ENCODE results near the gene HCRTR1. TPM values are rescaled to one million over a fixed set of nuclear protein-coding genes. Genes with fewer than 3 reads are reported as not detected.

HCRTR1 gene
- total RNA-seq, 2 donors from 2014 or later = 0.43 TPM; not detected in 1

- Histone ChIP-seq H3K27me3 (no peaks in the 10 kb centered on the region), H3K4me3 (peak overlapping the region; percentile 17 to 64), H3K4me1 (peaks cover 0 to 57% of the 10 kb centered on the region in 2 donors), H3K36me3 (peaks cover 14% of the 10 kb centered on the region), H3K27ac (peak overlapping the region; percentile 85 to 96), H3K9me3 (no peaks in the 10 kb centered on the region)
- peak; percentile 58 for DNase-seq (ENCODE audit: low spot score)
- TF ChIP-seq, protein P1, sequence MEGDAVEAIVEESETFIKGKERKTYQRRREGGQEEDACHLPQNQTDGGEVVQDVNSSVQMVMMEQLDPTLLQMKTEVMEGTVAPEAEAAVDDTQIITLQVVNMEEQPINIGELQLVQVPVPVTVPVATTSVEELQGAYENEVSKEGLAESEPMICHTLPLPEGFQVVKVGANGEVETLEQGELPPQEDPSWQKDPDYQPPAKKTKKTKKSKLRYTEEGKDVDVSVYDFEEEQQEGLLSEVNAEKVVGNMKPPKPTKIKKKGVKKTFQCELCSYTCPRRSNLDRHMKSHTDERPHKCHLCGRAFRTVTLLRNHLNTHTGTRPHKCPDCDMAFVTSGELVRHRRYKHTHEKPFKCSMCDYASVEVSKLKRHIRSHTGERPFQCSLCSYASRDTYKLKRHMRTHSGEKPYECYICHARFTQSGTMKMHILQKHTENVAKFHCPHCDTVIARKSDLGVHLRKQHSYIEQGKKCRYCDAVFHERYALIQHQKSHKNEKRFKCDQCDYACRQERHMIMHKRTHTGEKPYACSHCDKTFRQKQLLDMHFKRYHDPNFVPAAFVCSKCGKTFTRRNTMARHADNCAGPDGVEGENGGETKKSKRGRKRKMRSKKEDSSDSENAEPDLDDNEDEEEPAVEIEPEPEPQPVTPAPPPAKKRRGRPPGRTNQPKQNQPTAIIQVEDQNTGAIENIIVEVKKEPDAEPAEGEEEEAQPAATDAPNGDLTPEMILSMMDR (IDR thresholded peaks at IDR 0.05) = no peak
Measured at GRCh38 chr1:31575369-31576140, 41.9 kb upstream of the HCRTR1 start.

DNA sequence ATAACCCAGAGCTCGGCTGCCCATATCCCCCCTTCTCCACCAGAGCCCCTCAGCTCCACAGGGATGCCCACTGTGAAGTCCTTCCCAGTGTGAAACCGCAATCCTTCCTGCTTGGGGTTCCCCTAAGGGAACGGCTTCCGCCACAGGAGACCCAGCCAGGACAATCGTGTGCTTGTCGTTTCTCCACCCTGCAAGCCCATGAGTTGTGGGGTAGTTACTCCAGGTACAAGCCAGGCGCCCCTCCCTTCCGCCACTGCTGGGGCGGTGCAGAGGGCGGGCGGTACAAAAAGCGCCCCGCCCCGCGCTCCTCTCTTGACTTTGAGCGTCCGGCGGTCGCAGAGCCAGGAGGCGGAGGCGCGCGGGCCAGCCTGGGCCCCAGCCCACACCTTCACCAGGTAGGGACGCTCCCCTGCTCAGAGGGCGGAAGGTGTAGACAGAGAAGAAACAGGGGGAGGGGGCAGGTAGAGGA, 41.3 kb upstream of the HCRTR1 start, which contains the start of gene TINAGL1:
TINAGL1 (plus strand) TSS at position 315 of the 469 bp plus-strand sequence. CDS start 634 bp downstream, outside the sequence.
- Histone ChIP-seq H3K27me3 (no peaks in the 10 kb centered on the region), H3K4me1 (peaks cover 0 to 64% of the 10 kb centered on the region in 2 donors), H3K4me3 (peak within 1 kb of the TSS; percentile 64 to 85), H3K9me3 (no peaks in the 10 kb centered on the region), H3K36me3 (peaks cover 14% of the 10 kb centered on the region), H3K27ac (peak within 1 kb of the TSS; percentile 85 to 96)
- peak; percentile 64 for DNase-seq (ENCODE audit: low spot score)
- TF ChIP-seq, protein P1 (IDR thresholded peaks at IDR 0.05) = no peak

DNA sequence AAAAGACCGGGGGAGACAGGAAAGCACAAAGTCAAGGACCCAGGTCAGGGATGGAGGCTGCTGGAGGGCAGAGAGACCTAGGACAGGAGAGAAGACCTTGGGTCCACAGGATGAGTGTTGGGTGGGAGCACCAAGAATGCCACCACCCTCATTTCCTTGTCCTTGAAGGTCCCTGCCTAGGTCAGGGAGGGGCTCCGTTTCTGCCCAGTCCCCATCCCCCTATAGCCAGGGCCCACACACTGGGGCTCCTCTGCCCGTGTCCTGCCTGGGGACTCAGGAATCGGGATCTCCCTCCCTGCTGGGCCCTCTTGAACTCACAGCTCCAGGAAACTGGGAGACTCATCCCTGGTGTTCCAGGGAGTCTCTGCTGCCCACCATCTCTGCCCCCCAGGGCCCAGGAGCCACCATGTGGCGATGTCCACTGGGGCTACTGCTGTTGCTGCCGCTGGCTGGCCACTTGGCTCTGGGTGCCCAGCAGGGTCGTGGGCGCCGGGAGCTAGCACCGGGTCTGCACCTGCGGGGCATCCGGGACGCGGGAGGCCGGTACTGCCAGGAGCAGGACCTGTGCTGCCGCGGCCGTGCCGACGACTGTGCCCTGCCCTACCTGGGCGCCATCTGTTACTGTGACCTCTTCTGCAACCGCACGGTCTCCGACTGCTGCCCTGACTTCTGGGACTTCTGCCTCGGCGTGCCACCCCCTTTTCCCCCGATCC, 40.6 kb upstream of the HCRTR1 start:
- Histone ChIP-seq H3K9me3 (no peaks in the 10 kb centered on the region), H3K27ac (peak overlapping the region; percentile 85 to 96), H3K27me3 (no peaks in the 10 kb centered on the region), H3K36me3 (peaks cover 18% of the 10 kb centered on the region), H3K4me1 (peaks cover 0 to 71% of the 10 kb centered on the region in 2 donors), H3K4me3 (peak overlapping the region; percentile 64 to 85)
- TF ChIP-seq, protein P1 (IDR thresholded peaks at IDR 0.05) = no peak
- peak; percentile 55 for DNase-seq (ENCODE audit: low spot score)

DNA sequence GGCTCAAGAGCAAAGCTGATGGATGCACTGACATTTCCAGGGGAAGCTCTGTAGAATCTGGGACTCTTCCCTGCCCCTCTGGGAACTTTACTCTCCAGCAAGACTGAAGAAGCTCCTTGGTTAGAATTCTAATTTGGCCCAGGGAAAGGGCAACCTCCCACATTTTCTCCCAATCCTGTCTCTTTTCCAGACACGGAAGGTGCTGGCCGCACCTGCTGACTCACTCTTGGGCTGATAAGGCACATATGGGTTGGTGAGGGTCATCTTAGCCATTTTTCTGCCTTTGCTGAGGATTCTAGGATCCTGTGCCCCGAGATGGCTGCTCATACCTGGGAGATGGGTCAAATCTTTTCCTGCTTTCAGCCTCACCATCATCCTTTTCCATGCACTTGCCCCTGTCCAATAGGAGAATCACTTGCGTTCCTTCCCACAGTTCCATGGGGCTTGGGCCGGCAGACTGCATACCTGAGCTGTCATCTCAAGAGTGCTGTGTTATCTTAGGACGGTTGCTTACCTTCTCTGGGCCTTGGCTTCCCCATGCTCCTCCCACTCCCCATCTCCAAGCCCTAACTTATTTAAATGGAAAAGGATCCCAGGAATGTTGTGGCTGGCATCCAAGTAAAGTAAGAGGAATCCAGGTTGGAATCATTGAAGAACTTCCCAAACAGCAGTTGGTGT, 39.8 kb upstream of the HCRTR1 start:
- peaks cover 0 to 74% of the 10 kb centered on the region in 2 donors for H3K4me1 ChIP-seq

DNA sequence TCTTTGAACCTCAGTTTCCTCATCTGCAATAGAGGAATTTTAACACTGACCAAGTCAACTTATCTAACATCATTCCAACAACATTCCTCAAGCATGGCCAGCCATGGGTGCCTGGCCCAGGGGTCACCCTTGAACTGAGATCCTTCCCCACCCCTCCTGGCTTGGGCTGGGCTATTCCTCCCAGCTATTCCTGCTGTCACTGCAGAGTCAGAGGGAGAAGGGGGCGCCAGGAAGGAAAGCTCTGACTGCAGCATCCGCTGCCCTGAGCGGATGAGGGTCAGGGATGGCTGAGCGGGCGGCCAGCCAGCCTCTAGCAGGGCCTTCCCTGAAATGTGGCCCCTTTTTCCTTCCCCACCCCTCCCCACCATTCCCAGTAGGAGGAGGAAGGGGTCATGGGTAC, 38.1 kb upstream of the HCRTR1 start:
- DNase-seq (ENCODE audit: low spot score) = peak; percentile 57
- TF ChIP-seq, protein P1 (IDR thresholded peaks at IDR 0.05) = no peak
- Histone ChIP-seq H3K9me3 (no peaks in the 10 kb centered on the region), H3K4me3 (peak overlapping the region; percentile 47 to 85), H3K27me3 (no peaks in the 10 kb centered on the region), H3K36me3 (peaks cover 28% of the 10 kb centered on the region), H3K27ac (peak overlapping the region; percentile 83 to 92), H3K4me1 (peaks cover 0 to 74% of the 10 kb centered on the region in 2 donors)

More for the DNA sequence above, 39.8 kb upstream of the HCRTR1 start:
- H3K4me3 ChIP-seq = peak overlapping the region; percentile 64 to 85
- H3K27ac ChIP-seq = peak overlapping the region; percentile 85 to 96
- no peaks in the 10 kb centered on the region for H3K9me3 ChIP-seq
- DNase-seq (ENCODE audit: low spot score) = peak; percentile 58
- H3K27me3 ChIP-seq = no peaks in the 10 kb centered on the region
- TF ChIP-seq, protein P1 (IDR thresholded peaks at IDR 0.05) = no peak
- peaks cover 18% of the 10 kb centered on the region for H3K36me3 ChIP-seq
